ENCODE results near the gene FEM1B. TPM values are rescaled to one million over a fixed set of nuclear protein-coding genes. Genes with fewer than 3 reads are reported as not detected.

FEM1B gene
- total RNA-seq, 2 experiments from 2014 or later, result 35.5 to 37.3 TPM

DNA sequence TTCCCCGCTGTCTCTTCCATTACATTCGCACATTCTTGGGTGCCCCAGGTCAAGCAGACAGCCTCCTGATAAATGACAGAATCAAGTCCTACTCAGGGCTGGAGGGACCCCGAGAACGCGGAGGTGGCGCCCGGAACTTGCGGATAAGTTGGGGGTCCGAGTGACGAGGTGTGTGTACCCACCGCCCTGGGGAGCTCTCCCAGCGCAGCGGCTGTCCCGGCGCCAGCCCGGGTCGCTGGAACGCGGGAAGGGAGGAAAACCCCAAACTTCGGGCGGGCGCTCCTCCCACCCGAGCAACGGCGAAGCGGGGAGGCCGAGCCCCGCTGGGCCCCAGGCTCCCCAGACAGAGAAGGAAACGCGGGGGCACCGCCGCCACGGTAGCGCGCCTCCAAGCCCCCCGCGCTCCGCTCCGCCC is 48.6 kb upstream of the FEM1B start:
- TF ChIP-seq EZH2phosphoT487 (IDR thresholded peaks at IDR 0.05; ENCODE audit: borderline replicate concordance, low read depth, low read length) (no peak), CTCF (conservative IDR thresholded peaks at IDR 0.05; ENCODE audit: low read length) (no peak)
- BruUV-seq (replicated peaks), result no TSS peak
- Histone ChIP-seq H3K9me2 (ENCODE audit: insufficient read depth, low read length) (no peaks in the 10 kb centered on the region), H3K4me3 (ENCODE audit: low read depth, low read length, poor library complexity, severe bottlenecking) (peak overlapping the region; percentile 80), H3K36me3 (ENCODE audit: insufficient read depth, low read length) (peaks cover 16% of the 10 kb centered on the region), H3K9me3 (ENCODE audit: low read length) (no peaks in the 10 kb centered on the region), H3K4me1 (ENCODE audit: insufficient read depth, low read length, poor library complexity, severe bottlenecking) (peaks cover 55% of the 10 kb centered on the region), H4K20me1 (ENCODE audit: insufficient read depth, low read length) (no peaks in the 10 kb centered on the region), H3K4me2 (ENCODE audit: low read length) (peak overlapping the region; percentile 89), H3K27ac (ENCODE audit: low read depth, low read length, poor library complexity, severe bottlenecking) (peak overlapping the region; percentile 80), H2AFZ (ENCODE audit: low read length) (no peak overlapping the region; the same call in 1 of the 2 replicates), H3K79me2 (ENCODE audit: insufficient read depth, low read depth, low read length) (peaks cover 52% of the 10 kb centered on the region)
- ChIA-PET POLR2A (interaction anchor here (0.6 to 1.2 kb wide), 4 partner anchors 13 to 68 kb away, joined by 3 to 4 read pairs (median 3); no protein-coding TSS in a partner anchor), CTCF (ENCODE audit: unreplicated experiment) (no interaction called here)
- intact Hi-C loops (cut with micrococcal nuclease; ENCODE audit: unreplicated experiment), result loop anchor here (1.0 to 5.0 kb wide), 6 partner anchors 20 to 447 kb away; partner anchors contain the start of gene PIAS1
- peak; percentile 54 for DNase-seq (ENCODE audit: low spot score)

DNA sequence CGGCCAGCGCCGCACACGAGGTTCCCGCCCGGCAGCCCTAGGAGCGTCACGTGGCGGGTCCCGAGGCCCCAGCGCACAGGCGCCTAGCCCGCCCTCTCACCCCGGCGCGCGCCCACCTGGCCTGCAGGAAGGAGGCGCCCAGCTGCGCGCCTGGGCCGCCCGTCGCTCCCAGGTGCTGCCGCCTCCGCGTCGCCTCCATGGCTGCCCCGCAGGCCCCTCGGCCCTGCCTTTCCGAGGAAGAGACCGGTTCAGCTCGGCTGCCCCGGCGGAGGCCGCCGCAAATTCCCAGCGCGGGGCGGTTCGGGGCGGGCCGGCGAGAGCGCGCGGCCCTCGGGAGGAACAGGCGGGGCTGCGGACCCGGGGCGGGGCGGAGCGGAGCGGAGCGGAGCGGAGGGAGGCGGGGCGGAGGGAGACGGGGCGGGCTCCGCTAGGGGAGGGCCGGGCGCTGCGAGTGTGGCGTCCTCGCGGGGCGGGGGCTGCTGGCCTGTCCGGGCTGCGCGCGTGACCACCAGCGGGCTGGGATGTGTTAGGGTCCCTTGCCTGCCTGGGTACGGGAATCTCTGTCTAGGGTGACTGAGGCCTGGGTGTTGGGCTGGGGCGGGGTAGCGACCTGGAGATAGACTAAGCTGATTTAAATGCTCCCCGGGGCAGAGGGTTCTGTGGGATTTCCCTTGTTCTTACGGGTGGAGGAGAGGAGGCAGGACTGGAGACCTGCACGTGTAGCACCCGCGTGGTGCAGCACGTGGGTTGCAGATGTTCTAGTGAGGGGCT is 48.0 kb upstream of the FEM1B start, which contains the start of gene CLN6:
CLN6 (minus strand) TSS at position 343 of the 771 bp plus-strand sequence; CDS start at position 199, 144 bp downstream.
- Histone ChIP-seq H3K9me2 (ENCODE audit: insufficient read depth, low read length) (no peaks in the 10 kb centered on the region), H4K20me1 (ENCODE audit: insufficient read depth, low read length) (no peaks in the 10 kb centered on the region), H2AFZ (ENCODE audit: low read length) (peak within 1 kb of the TSS; percentile 88), H3K9me3 (ENCODE audit: low read length) (no peaks in the 10 kb centered on the region), H3K36me3 (ENCODE audit: insufficient read depth, low read length) (peaks cover 10% of the 10 kb centered on the region), H3K4me1 (ENCODE audit: insufficient read depth, low read length, poor library complexity, severe bottlenecking) (peaks cover 49% of the 10 kb centered on the region), H3K27ac (ENCODE audit: low read depth, low read length, poor library complexity, severe bottlenecking) (peak within 1 kb of the TSS; percentile 80), H3K4me3 (ENCODE audit: low read depth, low read length, poor library complexity, severe bottlenecking) (peak within 1 kb of the TSS; percentile 80), H3K79me2 (ENCODE audit: insufficient read depth, low read depth, low read length) (peaks cover 46% of the 10 kb centered on the region), H3K4me2 (ENCODE audit: low read length) (peak within 1 kb of the TSS; percentile 89)
- BruUV-seq (replicated peaks), result no TSS peak
- ChIA-PET POLR2A (interaction anchor here (0.6 to 0.7 kb wide), 2 partner anchors 14 to 67 kb away, joined by 3 read pairs; no protein-coding TSS in a partner anchor), CTCF (ENCODE audit: unreplicated experiment) (no interaction called here)
- intact Hi-C loops (cut with micrococcal nuclease; ENCODE audit: unreplicated experiment), result loop anchor here (1.0 to 5.0 kb wide), 5 partner anchors 40 to 447 kb away; partner anchors contain the start of gene PIAS1
- no peak for TF ChIP-seq EZH2phosphoT487 (IDR thresholded peaks at IDR 0.05; ENCODE audit: borderline replicate concordance, low read depth, low read length)
- no peak; the same call in 1 of the 2 replicates for TF ChIP-seq CTCF (conservative IDR thresholded peaks at IDR 0.05; ENCODE audit: low read length)
- peak; percentile 92 for DNase-seq (ENCODE audit: low spot score)

All from OCI-LY7 (cell line).